ENCODE measurements around the gene SIPA1. TPM values are rescaled to one million over a fixed set of nuclear protein-coding genes. Genes with fewer than 3 reads are reported as not detected.

SIPA1 gene
- total RNA-seq, 4 donors from 2014 or later, result 22.4 to 174 (median 30.9) TPM

- no peak for DNase-seq
- in situ Hi-C loops (cut with MboI; ENCODE audit: low pct_ligation_motif_present in 1 of 4, low pct_unique_long_range_greater_than_20kb in 1 of 4, low sequenced_read_pairs in 3 of 4) (no loop called here), intact Hi-C loops (cut with DNase I; ENCODE audit: low total_unique reads) (no loop called here)
- 44 to 60% methylated on average over 2 to 10 of the region's 10 CpGs for WGBS, 2 donors (ENCODE audit: low coverage in 1 of 2)
- no peak for TF ChIP-seq EP300 (IDR thresholded peaks at IDR 0.05; ENCODE audit: low read depth)
- no peak for TF ChIP-seq POLR2AphosphoS5 (IDR thresholded peaks at IDR 0.05)
- no peak for TF ChIP-seq CTCF (IDR thresholded peaks at IDR 0.05)
- no peak for TF ChIP-seq POLR2A (IDR thresholded peaks at IDR 0.05)
- Histone ChIP-seq H3K36me3 (peaks cover 0 to 20% (median 5%) of the 10 kb centered on the region in 4 donors), H3K4me3 (peak overlapping the region; percentile 79 to 100 (median 98)), H3K27ac (peak overlapping the region; percentile 97 to 99 (median 98)), H3K4me1 (peaks cover 20 to 44% (median 31%) of the 10 kb centered on the region in 4 donors), H3K27me3 (no peaks in the 10 kb centered on the region), H3K9me3 (no peaks in the 10 kb centered on the region)
Observed at GRCh38 chr11:65616575-65617001, 21.3 kb upstream of the SIPA1 start.

- H3K36me3 ChIP-seq, result peaks cover 0 to 20% (median 5%) of the 10 kb centered on the region in 4 donors
- TF ChIP-seq CTCF (IDR thresholded peaks at IDR 0.05) (no peak), POLR2A (IDR thresholded peaks at IDR 0.05) (no peak), EP300 (IDR thresholded peaks at IDR 0.05; ENCODE audit: low read depth) (no peak), POLR2AphosphoS5 (IDR thresholded peaks at IDR 0.05) (no peak)
Observed at GRCh38 chr11:65617136-65617850, 20.6 kb upstream of the SIPA1 start.

GRCh38 chr11:65617990-65618751 is 19.7 kb upstream of the SIPA1 start:
- Histone ChIP-seq H3K27ac (no peak overlapping the region), H3K36me3 (peaks cover 0 to 20% (median 5%) of the 10 kb centered on the region in 4 donors), H3K27me3 (no peaks in the 10 kb centered on the region), H3K9me3 (no peaks in the 10 kb centered on the region), H3K4me1 (peaks cover 4 to 28% (median 15%) of the 10 kb centered on the region in 4 donors), H3K4me3 (no peak overlapping the region)
- no peak for DNase-seq
- WGBS, 2 donors (ENCODE audit: low coverage in 1 of 2), result 96 to 100% methylated on average over 1 to 27 of the region's 33 CpGs
- in situ Hi-C loops (cut with MboI; ENCODE audit: low pct_ligation_motif_present in 1 of 4, low pct_unique_long_range_greater_than_20kb in 1 of 4, low sequenced_read_pairs in 3 of 4), result no loop called here
- no peak for TF ChIP-seq POLR2AphosphoS5 (IDR thresholded peaks at IDR 0.05)
- TF ChIP-seq CTCF (IDR thresholded peaks at IDR 0.05), result no peak
- no peak for TF ChIP-seq POLR2A (IDR thresholded peaks at IDR 0.05)
- TF ChIP-seq EP300 (IDR thresholded peaks at IDR 0.05; ENCODE audit: low read depth), result no peak
- intact Hi-C loops (cut with DNase I; ENCODE audit: low total_unique reads), result no loop called here

More at GRCh38 chr11:65617136-65617850, 20.6 kb upstream of the SIPA1 start:
- intact Hi-C loops (cut with DNase I; ENCODE audit: low total_unique reads), result no loop called here
- Histone ChIP-seq H3K27me3 (no peaks in the 10 kb centered on the region), H3K27ac (no peak overlapping the region), H3K4me3 (peak overlapping the region in 1 of 4 donors; percentile 100), H3K4me1 (peaks cover 13 to 37% (median 24%) of the 10 kb centered on the region in 4 donors), H3K9me3 (no peaks in the 10 kb centered on the region)
- no peak for DNase-seq
- in situ Hi-C loops (cut with MboI; ENCODE audit: low pct_ligation_motif_present in 1 of 4, low pct_unique_long_range_greater_than_20kb in 1 of 4, low sequenced_read_pairs in 3 of 4), result no loop called here
- WGBS, 2 donors (ENCODE audit: low coverage in 1 of 2), result 87% methylated on average over 17 of the region's 17 CpGs; no CpG with 5 or more reads in 1 of the 2 donors

GRCh38 chr11:65618763-65619162 is 19.1 kb upstream of the SIPA1 start:
- peaks cover 0 to 20% (median 7%) of the 10 kb centered on the region in 4 donors for H3K36me3 ChIP-seq
- in situ Hi-C loops (cut with MboI; ENCODE audit: low pct_ligation_motif_present in 1 of 4, low pct_unique_long_range_greater_than_20kb in 1 of 4, low sequenced_read_pairs in 3 of 4), result no loop called here
- intact Hi-C loops (cut with DNase I; ENCODE audit: low total_unique reads), result no loop called here

More at GRCh38 chr11:65618763-65619162, 19.1 kb upstream of the SIPA1 start:
- Histone ChIP-seq H3K27ac (no peak overlapping the region), H3K4me1 (peaks cover 3 to 22% (median 13%) of the 10 kb centered on the region in 4 donors), H3K9me3 (no peaks in the 10 kb centered on the region), H3K27me3 (no peaks in the 10 kb centered on the region), H3K4me3 (no peak overlapping the region)
- DNase-seq, result no peak
- 97% methylated on average over 14 of the region's 14 CpGs; no CpG with 5 or more reads in 1 of the 2 donors for WGBS, 2 donors (ENCODE audit: low coverage in 1 of 2)
- TF ChIP-seq CTCF (IDR thresholded peaks at IDR 0.05), result no peak
- no peak for TF ChIP-seq EP300 (IDR thresholded peaks at IDR 0.05; ENCODE audit: low read depth)
- TF ChIP-seq POLR2A (IDR thresholded peaks at IDR 0.05), result no peak

Data from transverse colon (tissue), 4 donors.